HCT116 (cell line): ENCODE measurements around the gene GRM8. TPM values are rescaled to one million over a fixed set of nuclear protein-coding genes. Genes with fewer than 3 reads are reported as not detected.

Source experiments
- ATAC-seq: fragments of 200-7000 bp; cut with Tn5 transposase; 2 replicates; pipeline ENCODE4 v1.9.1; 2020; ENCODE audit warnings: mild to moderate bottlenecking, moderate library complexity
- BruUV-seq: library from RNA; stranded (reverse); fragments of 400-500 nt; replicated peaks from 2 replicates; lab custom pipeline; 2021; lab: Mats Ljungman, UMichigan
- CTCF ChIA-PET: fragments of 300-600 bp; sonication (Branson Sonifier 250); formaldehyde crosslinking; loops from one replicate; lab custom pipeline; 2021; ENCODE audit warnings: antibody characterized with exemption; lab: Charles Lee
- POLR2A ChIA-PET: fragments of 300-600, 350-600 bp; sonication (Branson Sonifier 250); formaldehyde crosslinking; loops from one replicate; lab custom pipeline; 2021; ENCODE audit warnings: antibody characterized with exemption; lab: Charles Lee
- RAD21 ChIA-PET, 2 experiments: fragments of 300-600 bp; sonication (Branson Sonifier 250); formaldehyde crosslinking; loops; one replicate each; lab custom pipeline; 2023; ENCODE audit warnings: low total read pairs in 2 of 2; ENCODE audit not compliant: uncharacterized antibody in 2 of 2, unreplicated experiment in 2 of 2, low non-redundant PET in 1 of 2; lab: Charles Lee
- DNase-seq: peaks from one replicate; pipeline ENCODE4 v3.0.0-alpha.2; 2010; ENCODE audit warnings: low read depth, low spot score
- H2AFZ ChIP-seq: fragments of 200-600 bp; shearing (Covaris generic), sonication (generic); 2 replicates; pipeline ENCODE4 v1.6.1; 2017; ENCODE audit warnings: low read depth, mixed run types, mixed read lengths, antibody characterized with exemption, low read length; ENCODE audit not compliant: poor library complexity, severe bottlenecking
- H3K27ac ChIP-seq: 2 replicates; pipeline ENCODE4 v1.5.1; 2012; ENCODE audit warnings: low read depth, low read length
- H3K27me3 ChIP-seq: fragments of 200-600 bp; sonication (generic); 2 replicates; pipeline ENCODE4 v1.6.1; 2016; ENCODE audit warnings: mixed run types, low read length, mixed read lengths; ENCODE audit not compliant: insufficient read depth
- H3K36me3 ChIP-seq, 2 experiments: fragments of 200-500 bp in 1 of 2; fragments of 200-600 bp in 1 of 2; sonication (Bioruptor generic) in 1 of 2; sonication (generic) in 1 of 2; 2 replicates each; pipeline versions ENCODE4 v1.5.1 to v1.6.1; 2014 to 2016; ENCODE audit warnings: low read length in 2 of 2, inconsistent platforms in 1 of 2, mixed read lengths in 1 of 2, mixed run types in 1 of 2; ENCODE audit not compliant: insufficient read depth in 2 of 2, control insufficient read depth in 1 of 2
- H3K4me1 ChIP-seq, 2 experiments: fragments of 200-600 bp in 1 of 2; sonication (generic) in 1 of 2; 2 replicates each; pipeline versions ENCODE4 v1.5.1 to v1.6.1; 2012 to 2017; ENCODE audit warnings: low read length in 2 of 2, inconsistent platforms in 1 of 2, mild to moderate bottlenecking in 1 of 2, mixed read lengths in 1 of 2, mixed run types in 1 of 2, moderate library complexity in 1 of 2; ENCODE audit not compliant: insufficient read depth in 2 of 2, control insufficient read depth in 1 of 2
- H3K4me2 ChIP-seq: fragments of 200-600 bp; sonication (generic); 2 replicates; pipeline ENCODE4 v1.6.1; 2017; ENCODE audit warnings: mixed run types, low read length, mixed read lengths
- H3K4me3 ChIP-seq, 2 experiments: fragments of 200-600 bp in 1 of 2; sonication (generic) in 1 of 2; replicated peaks in 1 of 2; 2 replicates each; pipeline ENCODE4 v1.5.1; 2011 to 2016; ENCODE audit warnings: low read length in 2 of 2, control low read depth in 1 of 2, low read depth in 1 of 2, mild to moderate bottlenecking in 1 of 2, mixed read lengths in 1 of 2, mixed run types in 1 of 2
- H3K79me2 ChIP-seq: fragments of 200-600 bp; sonication (generic); 2 replicates; pipeline ENCODE4 v1.6.1; 2017; ENCODE audit warnings: mild to moderate bottlenecking, mixed run types, low read length, moderate library complexity, mixed read lengths; ENCODE audit not compliant: insufficient read depth
- H3K9ac ChIP-seq: fragments of 200-600 bp; sonication (generic); 2 replicates; pipeline ENCODE4 v1.6.1; 2016; ENCODE audit warnings: low read length, mixed read lengths
- H3K9me2 ChIP-seq: fragments of 200-600 bp; sonication (generic), shearing (Covaris generic); 2 replicates; pipeline ENCODE4 v1.6.1; 2017; ENCODE audit warnings: mixed run types, mild to moderate bottlenecking, moderate library complexity; ENCODE audit not compliant: insufficient read depth
- H3K9me3 ChIP-seq, 2 experiments: fragments of 200-500 bp in 1 of 2; fragments of 200-600 bp in 1 of 2; sonication (Bioruptor generic) in 1 of 2; sonication (generic) in 1 of 2; 2 replicates each; pipeline ENCODE4 v1.6.1; 2014 to 2017; ENCODE audit warnings: low read length in 2 of 2, mixed read lengths in 2 of 2, inconsistent platforms in 1 of 2, low read depth in 1 of 2, mild to moderate bottlenecking in 1 of 2, mixed run types in 1 of 2, moderate library complexity in 1 of 2; ENCODE audit not compliant: control insufficient read depth in 1 of 2, insufficient read depth in 1 of 2
- H4K20me1 ChIP-seq: fragments of 200-600 bp; sonication (generic), shearing (Covaris generic); 2 replicates; pipeline ENCODE4 v1.6.1; 2017; ENCODE audit warnings: mixed run types, mild to moderate bottlenecking, moderate library complexity; ENCODE audit not compliant: insufficient read depth
- ATF3 ChIP-seq: IDR thresholded peaks from 2 replicates; pipeline ENCODE4 v1.6.1; 2012
- CBX3 ChIP-seq: IDR thresholded peaks from 2 replicates; pipeline ENCODE4 v1.6.1; 2012; ENCODE audit warnings: low read depth
- JUND ChIP-seq: IDR thresholded peaks from 2 replicates; pipeline ENCODE4 v1.6.1; 2012
- SIN3A ChIP-seq: IDR thresholded peaks from 2 replicates; pipeline ENCODE4 v1.6.1; 2012; ENCODE audit warnings: low read depth
- SP1 ChIP-seq: IDR thresholded peaks from 2 replicates; pipeline ENCODE4 v1.6.1; 2012; ENCODE audit warnings: low read depth
- YY1 ChIP-seq: IDR thresholded peaks from 2 replicates; pipeline ENCODE4 v1.6.1; 2011; ENCODE audit warnings: low read length, low read depth, moderate library complexity, mild to moderate bottlenecking; ENCODE audit not compliant: insufficient replicate concordance; ENCODE audit errors: extremely low read depth
- ZNF274 ChIP-seq: fragments of 200-500 bp; sonication (Bioruptor generic); IDR thresholded peaks from 2 replicates; pipeline ENCODE4 v1.6.1; 2014; ENCODE audit warnings: mild to moderate bottlenecking, low read depth, low read length, inconsistent platforms
- intact Hi-C: fragments of 100-400 bp; cut with micrococcal nuclease; formaldehyde crosslinking; loops from 2 replicates; pipeline ENCODE4 v1.10.0; 2022
- total RNA-seq: library from RNA; stranded (reverse); gene quantifications from one replicate; pipeline ENCODE4 v1.2.1, GENCODE V29; 2021; ENCODE audit not compliant: unreplicated experiment
- TF ChIP-seq, protein P1 (sequence below): IDR thresholded peaks from 2 replicates; pipeline ENCODE4 v1.6.1; 2011; ENCODE audit warnings: mild to moderate bottlenecking, low read length, moderate library complexity; ENCODE audit not compliant: insufficient replicate concordance; ENCODE audit errors: extremely low read depth

The GRM8 gene
- total RNA-seq, 1 experiment from 2014 or later: 0.05 TPM

- no peaks in the 10 kb centered on the region for H3K9me3 ChIP-seq
- H3K27ac ChIP-seq: no peak overlapping the region
- no peak overlapping the region for H3K9ac ChIP-seq
- H3K4me1 ChIP-seq: no peaks in the 10 kb centered on the region
- no peak overlapping the region for H3K4me2 ChIP-seq
- H3K79me2 ChIP-seq: no peaks in the 10 kb centered on the region
- no TSS peak for BruUV-seq
- TF ChIP-seq SIN3A: no peak
- TF ChIP-seq CBX3: no peak
- ChIA-PET CTCF (no interaction called here), RAD21 (no interaction called here), POLR2A (no interaction called here)
- H3K36me3 ChIP-seq: no peaks in the 10 kb centered on the region
- H3K27me3 ChIP-seq: no peaks in the 10 kb centered on the region
- H3K4me3 ChIP-seq: no peak overlapping the region
- H2AFZ ChIP-seq: no peak overlapping the region
- ATAC-seq (no peak), DNase-seq (no peak)
- no peaks in the 10 kb centered on the region for H3K9me2 ChIP-seq
- H4K20me1 ChIP-seq: no peaks in the 10 kb centered on the region
- intact Hi-C loops: no loop called here
Observed at GRCh38 chr7:126450269-126450671, 802.5 kb downstream of the GRM8 start.

DNA sequence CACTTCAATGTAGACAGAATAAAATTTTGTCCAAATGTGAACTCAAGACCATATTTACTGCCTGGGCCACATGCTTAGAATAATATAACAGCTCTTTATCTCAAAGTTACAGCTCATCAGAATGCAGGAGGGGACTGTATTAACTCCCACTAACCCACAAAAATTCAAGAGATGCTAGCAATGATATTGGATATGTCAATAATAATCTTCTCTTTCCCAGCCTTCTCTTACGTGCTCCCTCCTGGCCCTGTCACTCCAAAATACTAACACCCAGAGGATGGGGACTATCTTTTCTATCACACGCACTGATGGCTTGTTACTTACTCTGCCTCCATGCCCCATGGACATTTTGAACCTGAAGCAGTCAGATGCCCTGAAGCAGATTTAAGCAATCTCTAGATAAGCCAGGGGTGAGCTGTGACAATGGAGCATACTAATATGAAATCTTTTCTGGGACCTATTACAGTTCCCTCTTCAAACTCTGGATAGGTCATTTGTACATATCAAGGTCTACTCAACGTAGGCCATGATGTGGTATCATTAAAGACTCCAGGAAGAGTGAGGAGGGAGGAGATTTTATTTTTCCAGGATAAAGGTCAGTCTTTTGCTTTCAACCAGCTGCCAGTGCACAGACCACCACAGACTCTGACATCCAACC lies 803.0 kb downstream of the GRM8 start:
- no peaks in the 10 kb centered on the region for H3K27me3 ChIP-seq
- no peaks in the 10 kb centered on the region for H3K79me2 ChIP-seq
- RAD21 ChIA-PET: no interaction called here
- ATAC-seq: no peak
- no peak overlapping the region for H3K9ac ChIP-seq
- H4K20me1 ChIP-seq: no peaks in the 10 kb centered on the region
- POLR2A ChIA-PET: no interaction called here
- H3K9me2 ChIP-seq: no peaks in the 10 kb centered on the region
- intact Hi-C loops: no loop called here
- no peaks in the 10 kb centered on the region for H3K36me3 ChIP-seq
- no peak overlapping the region for H3K4me3 ChIP-seq
- H2AFZ ChIP-seq: no peak overlapping the region
- no peaks in the 10 kb centered on the region for H3K9me3 ChIP-seq
- no peaks in the 10 kb centered on the region for H3K4me1 ChIP-seq
- TF ChIP-seq ATF3 (no peak), ZNF274 (no peak), YY1 (no peak), JUND (no peak), SP1 (no peak)
- TF ChIP-seq, protein P1, sequence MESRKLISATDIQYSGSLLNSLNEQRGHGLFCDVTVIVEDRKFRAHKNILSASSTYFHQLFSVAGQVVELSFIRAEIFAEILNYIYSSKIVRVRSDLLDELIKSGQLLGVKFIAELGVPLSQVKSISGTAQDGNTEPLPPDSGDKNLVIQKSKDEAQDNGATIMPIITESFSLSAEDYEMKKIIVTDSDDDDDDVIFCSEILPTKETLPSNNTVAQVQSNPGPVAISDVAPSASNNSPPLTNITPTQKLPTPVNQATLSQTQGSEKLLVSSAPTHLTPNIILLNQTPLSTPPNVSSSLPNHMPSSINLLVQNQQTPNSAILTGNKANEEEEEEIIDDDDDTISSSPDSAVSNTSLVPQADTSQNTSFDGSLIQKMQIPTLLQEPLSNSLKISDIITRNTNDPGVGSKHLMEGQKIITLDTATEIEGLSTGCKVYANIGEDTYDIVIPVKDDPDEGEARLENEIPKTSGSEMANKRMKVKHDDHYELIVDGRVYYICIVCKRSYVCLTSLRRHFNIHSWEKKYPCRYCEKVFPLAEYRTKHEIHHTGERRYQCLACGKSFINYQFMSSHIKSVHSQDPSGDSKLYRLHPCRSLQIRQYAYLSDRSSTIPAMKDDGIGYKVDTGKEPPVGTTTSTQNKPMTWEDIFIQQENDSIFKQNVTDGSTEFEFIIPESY: no peak
- CTCF ChIA-PET: no interaction called here
- no peak overlapping the region for H3K27ac ChIP-seq
- no TSS peak for BruUV-seq
- no peak overlapping the region for H3K4me2 ChIP-seq
- DNase-seq: no peak
